H1 (cell line): ENCODE measurements around the gene GOLGA1. TPM values are rescaled to one million over a fixed set of nuclear protein-coding genes. Genes with fewer than 3 reads are reported as not detected.

Experiments
- CTCF ChIA-PET: fragments of 300-600 bp; sonication (Branson Sonifier 250); formaldehyde crosslinking; loops from one replicate; lab custom pipeline; 2021; ENCODE audit not compliant: partially characterized antibody; lab: Charles Lee
- POLR2A ChIA-PET: fragments of 300-600 bp; sonication (Branson Sonifier 250); formaldehyde crosslinking; loops from one replicate; lab custom pipeline; 2021; ENCODE audit warnings: inconsistent platforms; ENCODE audit not compliant: partially characterized antibody; lab: Charles Lee
- DNase-seq, 2 experiments: peaks; one replicate each; pipeline versions ENCODE4 v3.0.0 to v3.0.0-alpha.2; 2010 to 2022; ENCODE audit warnings: low spot score in 2 of 2, low read depth in 1 of 2, mixed read lengths in 1 of 2
- FAIRE-seq: peaks from 2 replicates; lab custom pipeline; 2011; peaks lifted over from hg19 to GRCh38; lab: Jason Lieb, UNC
- H2AFZ ChIP-seq: 2 replicates; pipeline ENCODE4 v1.8.1; 2012; ENCODE audit warnings: low read length, inconsistent platforms
- H2AK5ac ChIP-seq: 2 replicates; pipeline ENCODE4 v1.6.1; 2013; ENCODE audit warnings: low read depth, low read length
- H2BK120ac ChIP-seq: replicated peaks from 2 replicates; pipeline ENCODE3; 2013; ENCODE audit warnings: low read depth, low read length, inconsistent platforms
- H2BK12ac ChIP-seq: 2 replicates; pipeline ENCODE4 v1.6.1; 2013; ENCODE audit warnings: low read depth, low read length
- H2BK15ac ChIP-seq: 2 replicates; pipeline ENCODE4 v1.6.1; 2013; ENCODE audit warnings: low read length
- H2BK20ac ChIP-seq: 2 replicates; pipeline ENCODE4 v1.6.1; 2013; ENCODE audit warnings: low read length
- H2BK5ac ChIP-seq: 2 replicates; pipeline ENCODE4 v1.6.1; 2013; ENCODE audit warnings: low read depth, low read length
- H3K14ac ChIP-seq: 2 replicates; pipeline ENCODE4 v1.6.1; 2013; ENCODE audit warnings: inconsistent platforms; ENCODE audit not compliant: insufficient read length
- H3K18ac ChIP-seq: 2 replicates; pipeline ENCODE4 v1.6.1; 2013; ENCODE audit warnings: low read length; ENCODE audit errors: extremely low read depth
- H3K23ac ChIP-seq: 2 replicates; pipeline ENCODE4 v1.6.1; 2013; ENCODE audit warnings: inconsistent platforms; ENCODE audit not compliant: insufficient read length
- H3K23me2 ChIP-seq: 2 replicates; pipeline ENCODE4 v1.6.1; 2013; ENCODE audit warnings: low read depth, low read length
- H3K27ac ChIP-seq: 2 replicates; pipeline ENCODE4 v1.6.1; 2011; ENCODE audit warnings: low read depth, low read length, inconsistent platforms
- H3K27me3 ChIP-seq, 4 experiments: replicated peaks in 1 of 4; 1 replicate in 1 of 4; 2 replicates in 3 of 4; pipeline versions ENCODE4 v1.6.1 to v1.8.1; 2011 to 2013; ENCODE audit warnings: low read length in 3 of 4, mild to moderate bottlenecking in 3 of 4, inconsistent platforms in 2 of 4, mixed read lengths in 2 of 4, moderate library complexity in 1 of 4; ENCODE audit not compliant: control insufficient read depth in 3 of 4, insufficient read depth in 3 of 4; ENCODE audit errors: extremely low read depth in 1 of 4
- H3K36me3 ChIP-seq, 4 experiments: 2 replicates each; pipeline versions ENCODE4 v1.6.1 to v1.8.1; 2011 to 2013; ENCODE audit warnings: mild to moderate bottlenecking in 4 of 4, low read length in 3 of 4, moderate library complexity in 2 of 4, control low read depth in 1 of 4, inconsistent platforms in 1 of 4; ENCODE audit not compliant: insufficient read depth in 4 of 4, control insufficient read depth in 2 of 4
- H3K4ac ChIP-seq: replicated peaks from 2 replicates; pipeline ENCODE3; 2013; ENCODE audit warnings: low read length, low read depth, mixed read lengths, inconsistent platforms; ENCODE audit not compliant: insufficient read length
- H3K4me1 ChIP-seq, 4 experiments: replicated peaks in 1 of 4; 1 replicate in 1 of 4; 2 replicates in 3 of 4; pipeline versions ENCODE4 v1.6.1 to v1.8.1; 2011 to 2013; ENCODE audit warnings: low read length in 3 of 4, inconsistent platforms in 2 of 4, mixed read lengths in 1 of 4; ENCODE audit not compliant: insufficient read depth in 4 of 4, control insufficient read depth in 3 of 4
- H3K4me2 ChIP-seq, 2 experiments: 2 replicates each; pipeline versions ENCODE4 v1.6.1 to v1.8.1; 2011 to 2013; ENCODE audit warnings: low read depth in 2 of 2, low read length in 2 of 2, control low read depth in 1 of 2, inconsistent platforms in 1 of 2, mild to moderate bottlenecking in 1 of 2; ENCODE audit not compliant: insufficient read depth in 1 of 2
- H3K4me3 ChIP-seq, 4 experiments: fragments of 200-600, 300-600 bp in 1 of 4; sonication (generic), shearing (Covaris generic), sonication (Bioruptor Twin) in 1 of 4; 2 replicates each; pipeline versions ENCODE4 v1.5.1 to v1.8.1; 2011 to 2016; ENCODE audit warnings: low read length in 4 of 4, low read depth in 3 of 4, control low read depth in 2 of 4, inconsistent platforms in 2 of 4, mild to moderate bottlenecking in 2 of 4, mixed read lengths in 1 of 4, moderate library complexity in 1 of 4; ENCODE audit not compliant: insufficient read depth in 2 of 4; ENCODE audit errors: extremely low read depth in 1 of 4
- H3K56ac ChIP-seq: replicated peaks from 2 replicates; pipeline ENCODE3; 2013; ENCODE audit warnings: low read depth, mild to moderate bottlenecking, mixed read lengths, low read length, inconsistent platforms; ENCODE audit not compliant: insufficient read length
- H3K79me1 ChIP-seq: 2 replicates; pipeline ENCODE4 v1.6.1; 2013; ENCODE audit warnings: low read depth, low read length, control low read depth
- H3K79me2 ChIP-seq, 2 experiments: 2 replicates each; pipeline versions ENCODE4 v1.6.1 to v1.8.1; 2012 to 2013; ENCODE audit warnings: low read length in 2 of 2, mild to moderate bottlenecking in 2 of 2, inconsistent platforms in 1 of 2; ENCODE audit not compliant: insufficient read depth in 2 of 2, control insufficient read depth in 1 of 2
- H3K9ac ChIP-seq, 4 experiments: replicated peaks in 1 of 4; 1 replicate in 1 of 4; 2 replicates in 3 of 4; pipeline versions ENCODE4 v1.6.1 to v1.8.1; 2011 to 2013; ENCODE audit warnings: low read depth in 3 of 4, low read length in 3 of 4, control low read depth in 2 of 4, mild to moderate bottlenecking in 2 of 4, moderate library complexity in 2 of 4, inconsistent platforms in 1 of 4; ENCODE audit errors: extremely low read depth in 1 of 4
- H3K9me3 ChIP-seq, 2 experiments: 2 replicates each; pipeline versions ENCODE4 v1.6.1 to v1.8.1; 2012 to 2013; ENCODE audit warnings: mild to moderate bottlenecking in 2 of 2, moderate library complexity in 2 of 2, control low read depth in 1 of 2, inconsistent platforms in 1 of 2, low read depth in 1 of 2, low read length in 1 of 2, mixed read lengths in 1 of 2; ENCODE audit not compliant: insufficient read depth in 2 of 2
- H4K20me1 ChIP-seq, 2 experiments: replicated peaks in 1 of 2; 2 replicates each; pipeline versions ENCODE3 to v1.8.1; 2011 to 2013; ENCODE audit warnings: inconsistent platforms in 2 of 2, low read length in 2 of 2, mild to moderate bottlenecking in 1 of 2; ENCODE audit not compliant: insufficient read depth in 2 of 2, control insufficient read depth in 1 of 2
- H4K5ac ChIP-seq: 2 replicates; pipeline ENCODE4 v1.6.1; 2013; ENCODE audit warnings: low read length, low read depth, mixed read lengths, inconsistent platforms; ENCODE audit not compliant: insufficient read length
- H4K8ac ChIP-seq: 2 replicates; pipeline ENCODE4 v1.8.0; 2013; ENCODE audit warnings: mild to moderate bottlenecking, moderate library complexity, low read length, inconsistent platforms; ENCODE audit not compliant: insufficient read depth; ENCODE audit errors: extremely low read depth
- H4K91ac ChIP-seq: replicated peaks from 2 replicates; pipeline ENCODE3; 2013; ENCODE audit warnings: low read length, mixed read lengths, inconsistent platforms; ENCODE audit not compliant: insufficient read length
- CTCF ChIP-seq, 3 experiments: IDR thresholded peaks; 1 replicate in 2 of 3; 2 replicates in 1 of 3; pipeline versions ENCODE4 v1.5.1 to v1.6.1; 2011; ENCODE audit warnings: low read length in 3 of 3, mild to moderate bottlenecking in 3 of 3, inconsistent platforms in 2 of 3, low read depth in 1 of 3, moderate library complexity in 1 of 3; ENCODE audit not compliant: insufficient read depth in 1 of 3; ENCODE audit errors: control extremely low read depth in 1 of 3
- HDAC6 ChIP-seq: IDR thresholded peaks from one replicate; pipeline ENCODE4 v1.7.1; 2012; ENCODE audit warnings: low read depth, mild to moderate bottlenecking, inconsistent platforms, low read length, moderate library complexity
- MAFK ChIP-seq: IDR thresholded peaks from 2 replicates; pipeline ENCODE4 v1.6.1; 2012; ENCODE audit warnings: low read depth, mild to moderate bottlenecking, improper control_type of control experiment, low read length
- MAX ChIP-seq: IDR thresholded peaks from 2 replicates; pipeline ENCODE4 v1.6.1; 2012; ENCODE audit warnings: inconsistent platforms
- NRF1 ChIP-seq: IDR thresholded peaks from 2 replicates; pipeline ENCODE4 v1.6.1; 2011; ENCODE audit warnings: mild to moderate bottlenecking, low read depth, low read length, improper control_type of control experiment
- POLR2A ChIP-seq, 2 experiments: IDR thresholded peaks; 1 replicate in 1 of 2; 2 replicates in 1 of 2; pipeline ENCODE4 v1.6.1; 2011; ENCODE audit warnings: low read depth in 2 of 2, low read length in 2 of 2, mild to moderate bottlenecking in 2 of 2; ENCODE audit errors: control extremely low read depth in 1 of 2
- SIRT6 ChIP-seq: IDR thresholded peaks from one replicate; pipeline ENCODE4 v1.7.1; 2012; ENCODE audit warnings: low read length, inconsistent platforms
- SUZ12 ChIP-seq: fragments of 200-600 bp; sonication (generic); IDR thresholded peaks from 2 replicates; pipeline ENCODE4 v1.6.1; 2012; ENCODE audit warnings: mild to moderate bottlenecking, inconsistent platforms, low read length, moderate library complexity, mixed read lengths
- TAF1 ChIP-seq: IDR thresholded peaks from 2 replicates; pipeline ENCODE4 v1.6.1; 2011; ENCODE audit warnings: mild to moderate bottlenecking, low read depth, low read length
- TAF7 ChIP-seq: optimal IDR thresholded peaks from 2 replicates; pipeline ENCODE3; 2011; ENCODE audit warnings: low read depth, mild to moderate bottlenecking, inconsistent platforms, low read length, moderate library complexity, borderline replicate concordance
- WGBS, 2 experiments: shearing (Covaris generic) in 1 of 2; methylation state at CpG; one replicate each; pipeline versions ENCODE4 v1.1.6 to v1.1.7; 2013 to 2015; ENCODE audit warnings: low lambda C conversion rate in 2 of 2, mixed read lengths in 2 of 2, inconsistent platforms in 1 of 2, low coverage in 1 of 2, missing lambda C conversion rate in 1 of 2; ENCODE audit not compliant: insufficient replicate concordance in 2 of 2, insufficient coverage in 1 of 2, insufficient read length in 1 of 2; ENCODE audit errors: extremely low coverage in 1 of 2, missing lambda C conversion rate in 1 of 2; 5-methylcytosine and 5-hydroxymethylcytosine counted together
- polyA plus RNA-seq, 7 experiments: library from polyadenylated mRNA; depleted of rRNA in 3 of 7; stranded (reverse) in 5 of 7; unstranded in 2 of 7; fragments of >200 nt in 5 of 7; fragments of 200-250 nt in 2 of 7; gene quantifications; 1 replicate in 5 of 7; 2 replicates in 1 of 7; 4 replicates in 1 of 7; pipeline versions ENCODE4 v1.2.1 to v1.2.3, GENCODE V29; 2011 to 2013; ENCODE audit warnings: missing spikeins in 2 of 7, mixed read lengths in 2 of 7
- total RNA-seq: library from RNA; stranded (reverse); fragmentation: NEBNext Ultra II Directional; extraction: Animal tissue kit (Norgen Biotek cat#: 25700); gene quantifications from 2 replicates; pipeline ENCODE4 v1.2.1, GENCODE V29; 2021

Gene GOLGA1
- total and polyA plus RNA-seq, 2 of the 8 experiments (the other 6 are each of a cell fraction or from before 2014, with no cell fraction given): 4.8 to 6.5 TPM

- DNase-seq (no peak), FAIRE-seq (no peak)
- WGBS, 2 experiments: 91% methylated on average over 2 of the region's 2 CpGs; no CpG with 5 or more reads in 1 of the 2 experiments
These were observed 19.5 kb upstream of the GOLGA1 start for GRCh38 chr9:124960409-124960752.

More at GRCh38 chr9:124960409-124960752, 19.5 kb upstream of the GOLGA1 start:
- Histone ChIP-seq H3K79me1 (no peaks in the 10 kb centered on the region), H3K23ac (no peak overlapping the region), H2BK5ac (no peak overlapping the region), H3K18ac (no peak overlapping the region), H2BK20ac (no peak overlapping the region), H3K27me3 (no peaks in the 10 kb centered on the region), H4K20me1 (no peaks in the 10 kb centered on the region), H3K14ac (no peak overlapping the region), H3K9me3 (no peaks in the 10 kb centered on the region), H4K5ac (no peak overlapping the region), H3K4me2 (no peak overlapping the region), H2AK5ac (no peak overlapping the region), H4K91ac (no peak overlapping the region), H3K9ac (no peak overlapping the region), H2BK120ac (no peak overlapping the region), H3K36me3 (no peaks in the 10 kb centered on the region), H3K4me3 (no peak overlapping the region), H3K4ac (no peak overlapping the region), H3K27ac (no peak overlapping the region), H2BK12ac (no peak overlapping the region), H3K4me1 (no peaks in the 10 kb centered on the region), H4K8ac (no peak overlapping the region), H3K56ac (no peak overlapping the region), H3K79me2 (no peaks in the 10 kb centered on the region), H2AFZ (no peak overlapping the region), H2BK15ac (no peak overlapping the region), H3K23me2 (no peaks in the 10 kb centered on the region)
- CTCF ChIA-PET: no interaction called here
- POLR2A ChIA-PET: no interaction called here
- TF ChIP-seq NRF1 (no peak), SUZ12 (no peak), MAFK (no peak), HDAC6 (no peak), SIRT6 (no peak), TAF7 (no peak), POLR2A (IDR thresholded peaks at IDR 0.05; ENCODE audit: control extremely low read depth in 1 of 2, low read depth in 2 of 2, low read length in 2 of 2) (no peak), CTCF (IDR thresholded peaks at IDR 0.05; ENCODE audit: control extremely low read depth in 1 of 3, insufficient read depth in 1 of 3, low read depth in 1 of 3, low read length in 3 of 3) (no peak), MAX (no peak), TAF1 (no peak)
